Liver (tissue), 9 donors: Measurements from ENCODE around the gene ALPK3. TPM values are rescaled to one million over a fixed set of nuclear protein-coding genes. Genes with fewer than 3 reads are reported as not detected.
"Not testable (repeated sequence)": the region's sequence is repeated elsewhere in the genome, so short reads cannot be mapped to it uniquely, and the experiment has no call there.

Source experiments
- DNase-seq: peaks from one replicate; pipeline ENCODE4 v3.0.0-alpha.2; 2017; ENCODE audit warnings: low spot score
- H3K27ac ChIP-seq, 2 donors: one replicate each; pipeline ENCODE4 v1.7.0; 2013; ENCODE audit warnings: inconsistent platforms in 2 of 2, low read length in 2 of 2, control low read depth in 1 of 2, low read depth in 1 of 2, mild to moderate bottlenecking in 1 of 2
- H3K27me3 ChIP-seq, 4 donors: one replicate each; pipeline versions ENCODE4 v1.6.1 to v1.7.0; 2013; ENCODE audit warnings: low read length in 3 of 4, inconsistent platforms in 1 of 4, mild to moderate bottlenecking in 1 of 4, moderate library complexity in 1 of 4; ENCODE audit not compliant: control insufficient read depth in 4 of 4, insufficient read depth in 4 of 4
- H3K36me3 ChIP-seq, 4 donors: one replicate each; pipeline versions ENCODE4 v1.6.1 to v1.7.0; 2013; ENCODE audit warnings: low read length in 3 of 4, mild to moderate bottlenecking in 3 of 4, low read depth in 1 of 4, moderate library complexity in 1 of 4; ENCODE audit not compliant: control insufficient read depth in 4 of 4, insufficient read depth in 3 of 4
- H3K4me1 ChIP-seq, 4 donors: one replicate each; pipeline versions ENCODE4 v1.6.1 to v1.7.0; 2013; ENCODE audit warnings: low read length in 3 of 4, mild to moderate bottlenecking in 3 of 4, moderate library complexity in 1 of 4; ENCODE audit not compliant: control insufficient read depth in 4 of 4, insufficient read depth in 4 of 4
- H3K4me3 ChIP-seq, 3 donors: one replicate each; pipeline versions ENCODE4 v1.6.1 to v1.7.0; 2013; ENCODE audit warnings: low read length in 3 of 3, control low read depth in 1 of 3, low read depth in 1 of 3, mild to moderate bottlenecking in 1 of 3
- H3K9ac ChIP-seq, 2 donors: one replicate each; pipeline ENCODE4 v1.7.0; 2013; ENCODE audit warnings: low read length in 2 of 2, mild to moderate bottlenecking in 2 of 2, moderate library complexity in 2 of 2, control low read depth in 1 of 2, low read depth in 1 of 2
- H3K9me3 ChIP-seq, 4 donors: one replicate each; pipeline versions ENCODE4 v1.6.1 to v1.7.0; 2013; ENCODE audit warnings: low read length in 3 of 4; ENCODE audit not compliant: control insufficient read depth in 4 of 4
- EGR1 ChIP-seq, 2 donors: IDR thresholded peaks; 2 replicates each; pipeline ENCODE4 v1.6.1; 2016 to 2018; ENCODE audit warnings: antibody characterized with exemption in 2 of 2, low read depth in 2 of 2
- FOXA1 ChIP-seq: IDR thresholded peaks from 2 replicates; pipeline ENCODE4 v1.6.1; 2016; ENCODE audit warnings: antibody characterized with exemption
- FOXA2 ChIP-seq: IDR thresholded peaks from 2 replicates; pipeline ENCODE4 v1.6.1; 2016; ENCODE audit warnings: antibody characterized with exemption
- GABPA ChIP-seq, 2 donors: IDR thresholded peaks in 1 of 2; conservative IDR thresholded peaks in 1 of 2; 2 replicates each; pipeline ENCODE4 v1.6.1; 2016; ENCODE audit warnings: antibody characterized with exemption in 2 of 2, mild to moderate bottlenecking in 1 of 2, moderate library complexity in 1 of 2
- JUND ChIP-seq, 2 donors: IDR thresholded peaks; 2 replicates each; pipeline ENCODE4 v1.6.1; 2016; ENCODE audit warnings: antibody characterized with exemption in 2 of 2
- RAD21 ChIP-seq, 2 donors: IDR thresholded peaks; 2 replicates each; pipeline ENCODE4 v1.6.1; 2016; ENCODE audit warnings: antibody characterized with exemption in 2 of 2, mild to moderate bottlenecking in 2 of 2
- RXRA ChIP-seq, 2 donors: IDR thresholded peaks; 2 replicates each; pipeline ENCODE4 v1.6.1; 2017 to 2018; ENCODE audit warnings: antibody characterized with exemption in 2 of 2, mild to moderate bottlenecking in 1 of 2
- SP1 ChIP-seq: IDR thresholded peaks from 2 replicates; pipeline ENCODE4 v1.6.1; 2018; ENCODE audit warnings: antibody characterized with exemption, mild to moderate bottlenecking
- YY1 ChIP-seq: IDR thresholded peaks from 2 replicates; pipeline ENCODE4 v1.6.1; 2016; ENCODE audit warnings: antibody characterized with exemption, mild to moderate bottlenecking
- WGBS: extraction: QIAGEN DNeasy Blood & Tissue Kit; methylation state at CpG from one replicate; pipeline ENCODE4 v1.1.7; 2013; 5-methylcytosine and 5-hydroxymethylcytosine counted together
- polyA plus RNA-seq, 2 donors: library from polyadenylated mRNA; stranded (reverse) in 1 of 2; unstranded in 1 of 2; fragments of 200-250 nt in 1 of 2; fragments of >200 nt in 1 of 2; fragmentation: Nextera tagmentation in 1 of 2; extraction: Ambion mirVana in 1 of 2; gene quantifications; one replicate each; pipeline versions ENCODE4 v1.2.1 to v1.2.3, GENCODE V29; 2013 to 2015
- total RNA-seq, 2 donors: library from RNA; depleted of rRNA; stranded (reverse); fragments of >200 nt; gene quantifications; one replicate each; pipeline ENCODE4 v1.2.3, GENCODE V29; 2014
- TF ChIP-seq, protein P1 (sequence below): IDR thresholded peaks from 2 replicates; pipeline ENCODE4 v1.6.1; 2016; ENCODE audit warnings: antibody characterized with exemption
- TF ChIP-seq, protein P2 (sequence below): fragments of 150-350 bp; IDR thresholded peaks from 2 replicates; pipeline ENCODE4 v1.5.1; 2017; ENCODE audit warnings: improper control_type of control experiment, low read depth, low read length; ENCODE audit not compliant: missing input control
- TF ChIP-seq, protein P3 (sequence below): IDR thresholded peaks from 2 replicates; pipeline ENCODE4 v1.6.1; 2016; ENCODE audit warnings: antibody characterized with exemption, mild to moderate bottlenecking
- TF ChIP-seq, protein P4 (sequence below): IDR thresholded peaks from 2 replicates; pipeline ENCODE4 v1.6.1; 2016; ENCODE audit warnings: antibody characterized with exemption
- TF ChIP-seq, protein P5 (sequence below): IDR thresholded peaks from 2 replicates; pipeline ENCODE4 v1.6.1; 2016; ENCODE audit warnings: antibody characterized with exemption
- donor health status: healthy.
- donor health status: healthy.
- donor health status: healthy.
- donor health status: healthy.
- donor health status: healthy.

Gene ALPK3
- total and polyA plus RNA-seq, 4 donors, result 0.96 to 10.0 (median 2.8) TPM

DNA sequence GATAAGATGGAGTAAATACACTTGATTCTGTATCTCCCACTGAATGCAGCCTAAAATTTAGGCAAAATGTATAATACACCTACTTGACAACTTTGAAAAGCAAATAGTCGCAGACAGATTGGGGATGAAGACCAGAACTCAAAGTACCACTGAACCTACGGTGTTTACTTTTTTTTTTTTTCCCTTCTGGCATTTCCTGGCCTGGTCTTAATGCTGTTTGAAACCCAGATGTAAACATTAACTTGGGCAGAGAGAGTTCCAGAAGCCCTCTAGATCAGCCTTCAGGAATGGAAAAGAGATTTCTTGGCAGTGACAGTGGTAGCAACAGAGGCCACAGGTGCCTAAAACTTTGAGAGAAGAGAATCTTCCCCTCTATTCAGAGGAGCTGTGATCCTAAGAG lies 27.8 kb downstream of the ALPK3 start (continued):
- TF ChIP-seq, protein P1, sequence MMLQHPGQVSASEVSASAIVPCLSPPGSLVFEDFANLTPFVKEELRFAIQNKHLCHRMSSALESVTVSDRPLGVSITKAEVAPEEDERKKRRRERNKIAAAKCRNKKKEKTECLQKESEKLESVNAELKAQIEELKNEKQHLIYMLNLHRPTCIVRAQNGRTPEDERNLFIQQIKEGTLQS, result no peak

DNA sequence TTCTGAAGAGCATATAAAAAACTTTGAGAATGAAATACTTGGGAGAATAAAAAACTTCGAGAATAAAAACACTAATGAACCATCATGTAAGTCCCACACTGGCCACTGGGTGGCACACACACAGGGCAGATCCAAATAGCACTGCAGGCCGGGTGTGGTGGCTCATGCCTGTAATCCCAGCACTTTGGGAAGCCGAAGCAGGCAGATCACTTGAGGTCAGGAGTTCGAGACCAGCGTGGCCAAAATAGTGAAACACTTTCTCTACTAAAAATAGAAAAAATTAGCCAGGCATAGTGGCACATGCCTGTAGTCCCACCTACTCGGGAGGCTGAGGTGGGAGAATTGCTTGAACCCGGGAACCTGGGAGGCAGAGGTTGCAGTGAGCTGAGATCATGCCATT lies 28.5 kb downstream of the ALPK3 start:
- Histone ChIP-seq H3K27ac (peak overlapping the region; percentile 85 to 95), H3K4me1 (peaks cover under 1 to 33% (median 12%) of the 10 kb centered on the region in 4 donors), H3K9ac (peak overlapping the region in 1 of 2 donors; percentile 72)
- not testable (repeated sequence) for H3K27me3 ChIP-seq, H3K9me3 ChIP-seq, H3K4me3 ChIP-seq, H3K36me3 ChIP-seq
- peak; percentile 50 for DNase-seq
- 43% methylated on average over 7 of the region's 7 CpGs for WGBS
- TF ChIP-seq RAD21 (IDR thresholded peaks at IDR 0.05) (peak; percentile 86 to 88), RXRA (IDR thresholded peaks at IDR 0.05) (peak in 1 of 2 donors; percentile 46)
- TF ChIP-seq, protein P2, sequence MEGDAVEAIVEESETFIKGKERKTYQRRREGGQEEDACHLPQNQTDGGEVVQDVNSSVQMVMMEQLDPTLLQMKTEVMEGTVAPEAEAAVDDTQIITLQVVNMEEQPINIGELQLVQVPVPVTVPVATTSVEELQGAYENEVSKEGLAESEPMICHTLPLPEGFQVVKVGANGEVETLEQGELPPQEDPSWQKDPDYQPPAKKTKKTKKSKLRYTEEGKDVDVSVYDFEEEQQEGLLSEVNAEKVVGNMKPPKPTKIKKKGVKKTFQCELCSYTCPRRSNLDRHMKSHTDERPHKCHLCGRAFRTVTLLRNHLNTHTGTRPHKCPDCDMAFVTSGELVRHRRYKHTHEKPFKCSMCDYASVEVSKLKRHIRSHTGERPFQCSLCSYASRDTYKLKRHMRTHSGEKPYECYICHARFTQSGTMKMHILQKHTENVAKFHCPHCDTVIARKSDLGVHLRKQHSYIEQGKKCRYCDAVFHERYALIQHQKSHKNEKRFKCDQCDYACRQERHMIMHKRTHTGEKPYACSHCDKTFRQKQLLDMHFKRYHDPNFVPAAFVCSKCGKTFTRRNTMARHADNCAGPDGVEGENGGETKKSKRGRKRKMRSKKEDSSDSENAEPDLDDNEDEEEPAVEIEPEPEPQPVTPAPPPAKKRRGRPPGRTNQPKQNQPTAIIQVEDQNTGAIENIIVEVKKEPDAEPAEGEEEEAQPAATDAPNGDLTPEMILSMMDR, result peak; percentile 69

DNA sequence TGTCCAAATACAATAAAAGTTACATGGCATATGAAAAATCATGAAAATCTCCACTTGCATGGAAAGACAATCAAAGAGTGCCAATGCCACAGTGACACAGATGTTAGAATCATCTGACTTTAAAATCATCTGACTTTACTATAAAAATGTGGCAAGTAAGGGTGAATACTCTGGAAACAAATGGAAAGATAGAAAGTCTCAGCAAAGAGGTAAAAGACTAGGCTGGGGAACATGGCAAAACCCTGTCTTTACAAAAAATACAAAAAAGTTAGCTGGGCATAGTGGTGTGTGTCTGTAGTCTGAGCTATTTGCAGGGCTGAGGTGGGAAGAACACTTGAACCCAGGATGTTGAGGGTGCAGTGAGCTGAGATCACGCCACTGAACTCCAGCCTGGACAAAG lies 29.1 kb downstream of the ALPK3 start:
- H3K4me1 ChIP-seq, result peaks cover 0 to 29% (median 10%) of the 10 kb centered on the region in 4 donors
- H3K9ac ChIP-seq, result no peak overlapping the region
- H3K9me3 ChIP-seq, result no peaks in the 10 kb centered on the region
- peak overlapping the region; percentile 85 to 95 for H3K27ac ChIP-seq
- H3K4me3 ChIP-seq, result no peak overlapping the region
- no peaks in the 10 kb centered on the region for H3K27me3 ChIP-seq
- 100% methylated on average over 1 of the region's 1 CpG for WGBS
- DNase-seq, result no peak
- H3K36me3 ChIP-seq, result no peaks in the 10 kb centered on the region
- TF ChIP-seq FOXA1, result no peak
- no peak for TF ChIP-seq SP1
- no peak for TF ChIP-seq FOXA2
- TF ChIP-seq, protein P3, sequence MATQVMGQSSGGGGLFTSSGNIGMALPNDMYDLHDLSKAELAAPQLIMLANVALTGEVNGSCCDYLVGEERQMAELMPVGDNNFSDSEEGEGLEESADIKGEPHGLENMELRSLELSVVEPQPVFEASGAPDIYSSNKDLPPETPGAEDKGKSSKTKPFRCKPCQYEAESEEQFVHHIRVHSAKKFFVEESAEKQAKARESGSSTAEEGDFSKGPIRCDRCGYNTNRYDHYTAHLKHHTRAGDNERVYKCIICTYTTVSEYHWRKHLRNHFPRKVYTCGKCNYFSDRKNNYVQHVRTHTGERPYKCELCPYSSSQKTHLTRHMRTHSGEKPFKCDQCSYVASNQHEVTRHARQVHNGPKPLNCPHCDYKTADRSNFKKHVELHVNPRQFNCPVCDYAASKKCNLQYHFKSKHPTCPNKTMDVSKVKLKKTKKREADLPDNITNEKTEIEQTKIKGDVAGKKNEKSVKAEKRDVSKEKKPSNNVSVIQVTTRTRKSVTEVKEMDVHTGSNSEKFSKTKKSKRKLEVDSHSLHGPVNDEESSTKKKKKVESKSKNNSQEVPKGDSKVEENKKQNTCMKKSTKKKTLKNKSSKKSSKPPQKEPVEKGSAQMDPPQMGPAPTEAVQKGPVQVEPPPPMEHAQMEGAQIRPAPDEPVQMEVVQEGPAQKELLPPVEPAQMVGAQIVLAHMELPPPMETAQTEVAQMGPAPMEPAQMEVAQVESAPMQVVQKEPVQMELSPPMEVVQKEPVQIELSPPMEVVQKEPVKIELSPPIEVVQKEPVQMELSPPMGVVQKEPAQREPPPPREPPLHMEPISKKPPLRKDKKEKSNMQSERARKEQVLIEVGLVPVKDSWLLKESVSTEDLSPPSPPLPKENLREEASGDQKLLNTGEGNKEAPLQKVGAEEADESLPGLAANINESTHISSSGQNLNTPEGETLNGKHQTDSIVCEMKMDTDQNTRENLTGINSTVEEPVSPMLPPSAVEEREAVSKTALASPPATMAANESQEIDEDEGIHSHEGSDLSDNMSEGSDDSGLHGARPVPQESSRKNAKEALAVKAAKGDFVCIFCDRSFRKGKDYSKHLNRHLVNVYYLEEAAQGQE, result no peak
- no peak for TF ChIP-seq GABPA (IDR thresholded peaks at IDR 0.05 in 1 of 2, conservative IDR thresholded peaks at IDR 0.05 in 1 of 2)
- no peak for TF ChIP-seq EGR1 (IDR thresholded peaks at IDR 0.05; ENCODE audit: low read depth in 2 of 2)
- no peak for TF ChIP-seq JUND (IDR thresholded peaks at IDR 0.05)

DNA sequence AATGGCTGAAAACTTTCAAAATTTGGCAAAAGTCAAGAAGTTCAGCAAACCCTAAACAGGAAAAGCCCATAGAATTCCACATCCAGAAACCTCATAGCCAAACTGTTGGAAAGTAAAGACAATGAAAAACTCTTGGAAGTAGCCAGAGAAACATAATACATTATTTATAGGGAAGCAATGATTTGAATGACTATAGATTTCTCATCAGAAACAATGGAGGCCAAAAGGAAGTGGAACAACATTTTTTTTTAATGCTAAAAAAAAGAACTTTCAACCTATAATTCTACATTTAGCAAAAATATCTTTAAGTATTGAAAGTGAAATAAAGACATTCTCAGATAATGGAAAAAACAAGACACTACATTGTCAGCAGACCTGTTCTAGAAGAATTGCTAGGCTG lies 30.2 kb downstream of the ALPK3 start:
- TF ChIP-seq, protein P4, sequence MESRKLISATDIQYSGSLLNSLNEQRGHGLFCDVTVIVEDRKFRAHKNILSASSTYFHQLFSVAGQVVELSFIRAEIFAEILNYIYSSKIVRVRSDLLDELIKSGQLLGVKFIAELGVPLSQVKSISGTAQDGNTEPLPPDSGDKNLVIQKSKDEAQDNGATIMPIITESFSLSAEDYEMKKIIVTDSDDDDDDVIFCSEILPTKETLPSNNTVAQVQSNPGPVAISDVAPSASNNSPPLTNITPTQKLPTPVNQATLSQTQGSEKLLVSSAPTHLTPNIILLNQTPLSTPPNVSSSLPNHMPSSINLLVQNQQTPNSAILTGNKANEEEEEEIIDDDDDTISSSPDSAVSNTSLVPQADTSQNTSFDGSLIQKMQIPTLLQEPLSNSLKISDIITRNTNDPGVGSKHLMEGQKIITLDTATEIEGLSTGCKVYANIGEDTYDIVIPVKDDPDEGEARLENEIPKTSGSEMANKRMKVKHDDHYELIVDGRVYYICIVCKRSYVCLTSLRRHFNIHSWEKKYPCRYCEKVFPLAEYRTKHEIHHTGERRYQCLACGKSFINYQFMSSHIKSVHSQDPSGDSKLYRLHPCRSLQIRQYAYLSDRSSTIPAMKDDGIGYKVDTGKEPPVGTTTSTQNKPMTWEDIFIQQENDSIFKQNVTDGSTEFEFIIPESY, result no peak
- TF ChIP-seq YY1, result no peak
- TF ChIP-seq, protein P5, sequence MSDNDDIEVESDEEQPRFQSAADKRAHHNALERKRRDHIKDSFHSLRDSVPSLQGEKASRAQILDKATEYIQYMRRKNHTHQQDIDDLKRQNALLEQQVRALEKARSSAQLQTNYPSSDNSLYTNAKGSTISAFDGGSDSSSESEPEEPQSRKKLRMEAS, result no peak
- H3K4me3 ChIP-seq, result no peak overlapping the region
- H3K9ac ChIP-seq, result no peak overlapping the region
- no peak overlapping the region for H3K27ac ChIP-seq
- peaks cover 0 to 26% (median 10%) of the 10 kb centered on the region in 4 donors for H3K4me1 ChIP-seq
- H3K36me3 ChIP-seq, result no peaks in the 10 kb centered on the region
- H3K9me3 ChIP-seq, result no peaks in the 10 kb centered on the region
- no peak for DNase-seq
- H3K27me3 ChIP-seq, result no peaks in the 10 kb centered on the region
